Measurements from ENCODE around the gene CFAP157. TPM values are rescaled to one million over a fixed set of nuclear protein-coding genes. Genes with fewer than 3 reads are reported as not detected.

CFAP157 gene
- polyA plus RNA-seq, 2 donors = 0.08 to 0.10 TPM

- WGBS, 2 donors = 72 to 94% methylated on average over 1 of the region's 1 CpG
- Histone ChIP-seq H3K27ac (ENCODE audit: low read depth in 2 of 2, low read length in 1 of 2) (no peak overlapping the region), H3K4me1 (ENCODE audit: control insufficient read depth in 2 of 2, insufficient read depth in 2 of 2, low read length in 1 of 2) (peaks cover 0 to under 1% of the 10 kb centered on the region in 2 donors), H3K36me3 (ENCODE audit: control insufficient read depth in 2 of 2, insufficient read depth in 2 of 2, low read length in 1 of 2) (no peaks in the 10 kb centered on the region), H3K9me3 (ENCODE audit: control insufficient read depth in 2 of 2, insufficient read depth in 1 of 2, low read depth in 1 of 2, low read length in 1 of 2) (no peaks in the 10 kb centered on the region), H3K4me3 (ENCODE audit: low read depth in 1 of 2, low read length in 2 of 2) (no peak overlapping the region), H3K27me3 (ENCODE audit: control insufficient read depth in 1 of 2, insufficient read depth in 2 of 2, low read length in 2 of 2) (no peaks in the 10 kb centered on the region)
Observed at GRCh38 chr9:127765418-127765817, 58.6 kb downstream of the CFAP157 start.

Other genes with a start within 250 kb of the CFAP157 start
- 1 to 10 TPM; 4.7 to 7.1 TPM for gene STXBP1, start 94.7 kb upstream of the CFAP157 start, polyA plus RNA-seq
- gene PTRH1, start 8.7 kb downstream of the CFAP157 start, polyA plus RNA-seq = 10 to 100 TPM in 1 of 2 donors, 1 to 10 TPM in 1; 6.2 to 15.1 TPM
- gene TTC16, start 9.1 kb downstream of the CFAP157 start, polyA plus RNA-seq = under 1 TPM; 0.04 to 0.10 TPM
- 10 to 100 TPM; 10.0 to 13.2 TPM for gene TOR2A, start 28.3 kb downstream of the CFAP157 start, polyA plus RNA-seq
- gene SH2D3C, start 71.7 kb downstream of the CFAP157 start, polyA plus RNA-seq = 1 to 10 TPM; 2.8 to 3.2 TPM
- gene CDK9, start 79.0 kb downstream of the CFAP157 start, polyA plus RNA-seq = 10 to 100 TPM; 34.2 to 44.2 TPM
- gene FPGS, start 95.9 kb downstream of the CFAP157 start, polyA plus RNA-seq = 10 to 100 TPM; 28.7 to 31.5 TPM
- gene ENG, start 147.7 kb downstream of the CFAP157 start, polyA plus RNA-seq = 10 to 100 TPM; 11.1 to 17.9 TPM
- gene AK1, start 170.7 kb downstream of the CFAP157 start, polyA plus RNA-seq = 10 to 100 TPM; 51.7 to 68.4 TPM
- 10 to 100 TPM; 21.8 to 23.6 TPM for gene ST6GALNAC6, start 192.6 kb downstream of the CFAP157 start, polyA plus RNA-seq
- 10 to 100 TPM in 1 of 2 donors, 1 to 10 TPM in 1; 4.6 to 15.3 TPM for gene ST6GALNAC4, start 210.1 kb downstream of the CFAP157 start, polyA plus RNA-seq
- 1 to 10 TPM; 2.7 to 4.8 TPM for gene PIP5KL1, start 223.8 kb downstream of the CFAP157 start, polyA plus RNA-seq
- gene DPM2, start 230.9 kb downstream of the CFAP157 start, polyA plus RNA-seq = 10 to 100 TPM; 25.2 to 28.2 TPM

Data from esophagus (tissue), 2 donors.